Common myeloid progenitor, CD34-positive (primary cell): Measurements from ENCODE around the gene CACNB4.
"Not testable (repeated sequence)": the region's sequence is repeated elsewhere in the genome, so short reads cannot be mapped to it uniquely, and the experiment has no call there.

Source experiments
- CTCF ChIA-PET: fragments of 350-600 bp; sonication (Branson Sonifier 250); formaldehyde crosslinking; loops from one replicate; lab custom pipeline; 2021; ENCODE audit warnings: antibody characterized with exemption; lab: Charles Lee
- POLR2A ChIA-PET: fragments of 350-600 bp; sonication (Branson Sonifier 250); formaldehyde crosslinking; loops from one replicate; lab custom pipeline; 2021; ENCODE audit warnings: antibody characterized with exemption; lab: Charles Lee
- DNase-seq, 3 donors: peaks; one replicate each; pipeline versions ENCODE4 v3.0.0 to v3.0.0-alpha.2; 2013
- H3K27ac ChIP-seq, 2 experiments: 1 replicate in 1 of 2; 2 replicates in 1 of 2; pipeline ENCODE4 v1.7.0; 2013; ENCODE audit warnings: inconsistent platforms in 2 of 2, low read length in 2 of 2, mild to moderate bottlenecking in 2 of 2, low read depth in 1 of 2, moderate library complexity in 1 of 2; ENCODE audit not compliant: severe bottlenecking in 2 of 2, insufficient read depth in 1 of 2, poor library complexity in 1 of 2
- H3K27me3 ChIP-seq, 5 experiments: replicated peaks in 2 of 5; 1 replicate in 3 of 5; 2 replicates in 2 of 5; pipeline versions ENCODE4 v1.6.1 to v1.7.0; 2013; ENCODE audit warnings: low read length in 4 of 5, mild to moderate bottlenecking in 2 of 5, moderate library complexity in 2 of 5, inconsistent platforms in 1 of 5; ENCODE audit not compliant: insufficient read depth in 5 of 5, control insufficient read depth in 4 of 5
- H3K36me3 ChIP-seq, 4 experiments: 1 replicate in 2 of 4; 2 replicates in 2 of 4; pipeline versions ENCODE4 v1.6.1 to v1.7.0; 2013; ENCODE audit warnings: low read length in 3 of 4, control low read depth in 1 of 4, mild to moderate bottlenecking in 1 of 4; ENCODE audit not compliant: control insufficient read depth in 4 of 4, insufficient read depth in 4 of 4
- H3K4me1 ChIP-seq, 4 experiments: 1 replicate in 3 of 4; 2 replicates in 1 of 4; pipeline versions ENCODE4 v1.6.1 to v1.7.1; 2013; ENCODE audit warnings: low read length in 3 of 4, mild to moderate bottlenecking in 3 of 4, control low read depth in 1 of 4, inconsistent platforms in 1 of 4, moderate library complexity in 1 of 4; ENCODE audit not compliant: control insufficient read depth in 4 of 4, insufficient read depth in 4 of 4; ENCODE audit errors: control extremely low read depth in 1 of 4
- H3K4me3 ChIP-seq, 7 experiments: 1 replicate in 4 of 7; 2 replicates in 3 of 7; pipeline versions ENCODE4 v1.5.1 to v1.7.0; 2013; ENCODE audit warnings: mild to moderate bottlenecking in 7 of 7, low read length in 6 of 7, moderate library complexity in 6 of 7, inconsistent platforms in 2 of 7, low read depth in 2 of 7, control low read depth in 1 of 7; ENCODE audit not compliant: insufficient read depth in 4 of 7, control insufficient read depth in 1 of 7; ENCODE audit errors: extremely low read depth in 1 of 7
- H3K9me3 ChIP-seq, 5 experiments: 1 replicate in 4 of 5; 2 replicates in 1 of 5; pipeline versions ENCODE4 v1.6.1 to v1.7.1; 2013; ENCODE audit warnings: low read length in 4 of 5, mild to moderate bottlenecking in 2 of 5, inconsistent platforms in 1 of 5, low read depth in 1 of 5, moderate library complexity in 1 of 5; ENCODE audit not compliant: control insufficient read depth in 4 of 5, insufficient read depth in 2 of 5; ENCODE audit errors: control extremely low read depth in 1 of 5
- WGBS: methylation state at CpG from one replicate; pipeline ENCODE4 v1.1.5; 2013; ENCODE audit not compliant: insufficient coverage; 5-methylcytosine and 5-hydroxymethylcytosine counted together

CACNB4 gene

GRCh38 chr2:152025678-152026287, 73.1 kb downstream of the CACNB4 start:
- peak overlapping the region in 6 of 7 experiments; percentile 38 to 76 (median 59) for H3K4me3 ChIP-seq
- POLR2A ChIA-PET, result no interaction called here
- H3K27me3 ChIP-seq, result no peaks in the 10 kb centered on the region

GRCh38 chr2:152024477-152024876, 74.4 kb downstream of the CACNB4 start:
- no peak overlapping the region for H3K27ac ChIP-seq
- POLR2A ChIA-PET, result no interaction called here
- H3K9me3 ChIP-seq, result no peaks in the 10 kb centered on the region
- 100% methylated on average over 2 of the region's 2 CpGs for WGBS
- no peak overlapping the region for H3K4me3 ChIP-seq
- H3K27me3 ChIP-seq, result no peaks in the 10 kb centered on the region
- CTCF ChIA-PET, result interaction anchor here (0.7 to 2.7 kb wide), 14 partner anchors 8 to 612 kb away, joined by 3 to 19 read pairs (median 6); no protein-coding TSS in a partner anchor
- H3K4me1 ChIP-seq, result peaks cover 3 to 19% (median 8%) of the 10 kb centered on the region in 4 experiments
- no peak for DNase-seq
- no peaks in the 10 kb centered on the region for H3K36me3 ChIP-seq

More at GRCh38 chr2:152025678-152026287, 73.1 kb downstream of the CACNB4 start:
- H3K36me3 ChIP-seq, result no peaks in the 10 kb centered on the region
- no peaks in the 10 kb centered on the region for H3K9me3 ChIP-seq
- peak; percentile 80 to 89 (median 86) for DNase-seq
- no peak overlapping the region for H3K27ac ChIP-seq
- 22% methylated on average over 13 of the region's 15 CpGs for WGBS
- peaks cover 3 to 22% (median 9%) of the 10 kb centered on the region in 4 experiments for H3K4me1 ChIP-seq
- CTCF ChIA-PET, result interaction anchor here (0.6 to 2.7 kb wide), 30 partner anchors 9 to 737 kb away, joined by 3 to 19 read pairs (median 4); no protein-coding TSS in a partner anchor

GRCh38 chr2:152022090-152022489, 76.8 kb downstream of the CACNB4 start:
- Histone ChIP-seq H3K9me3 (no peaks in the 10 kb centered on the region), H3K27me3 (no peaks in the 10 kb centered on the region), H3K27ac (no peak overlapping the region), H3K4me3 (no peak overlapping the region), H3K36me3 (no peaks in the 10 kb centered on the region), H3K4me1 (peaks cover 3 to 12% (median 6%) of the 10 kb centered on the region in 4 experiments)
- no peak for DNase-seq
- 100% methylated on average over 1 of the region's 3 CpGs for WGBS
- CTCF ChIA-PET, result no interaction called here
- POLR2A ChIA-PET, result interaction anchor here (0.7 kb wide), 1 partner anchor 47 kb away, joined by 3 read pairs; no protein-coding TSS in a partner anchor

- H3K9me3 ChIP-seq, H3K4me3 ChIP-seq, H3K4me1 ChIP-seq, H3K27ac ChIP-seq, DNase-seq, POLR2A ChIA-PET, CTCF ChIA-PET, H3K36me3 ChIP-seq, H3K27me3 ChIP-seq: not testable (repeated sequence)
- WGBS, result 96% methylated on average over 7 of the region's 11 CpGs
Measured at GRCh38 chr2:152021001-152021400, 77.8 kb downstream of the CACNB4 start.

DNA sequence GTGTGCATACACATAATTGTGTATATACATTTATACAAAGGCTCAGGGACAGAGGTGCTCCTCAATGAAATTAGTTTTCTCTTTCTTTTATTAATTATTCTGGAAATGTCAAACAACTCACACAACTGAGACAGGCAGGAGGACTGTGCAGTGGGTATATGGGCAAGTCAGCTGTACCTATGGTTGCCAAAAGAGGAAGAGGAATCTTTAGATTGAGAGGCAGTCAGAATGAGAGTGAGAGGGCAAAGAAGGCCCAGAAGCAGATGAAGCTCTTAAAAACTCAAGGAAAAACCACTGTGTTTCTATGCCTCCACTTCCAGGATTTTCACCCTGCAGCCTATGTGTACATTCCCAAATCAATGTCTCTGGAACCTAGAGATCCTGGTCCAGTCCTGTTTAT, 79.1 kb downstream of the CACNB4 start:
- no peaks in the 10 kb centered on the region for H3K27me3 ChIP-seq
- no peak overlapping the region for H3K27ac ChIP-seq
- POLR2A ChIA-PET, result no interaction called here
- no peak for DNase-seq
- H3K9me3 ChIP-seq, result no peaks in the 10 kb centered on the region
- no peak overlapping the region for H3K4me3 ChIP-seq
- H3K36me3 ChIP-seq, result no peaks in the 10 kb centered on the region
- no peaks in the 10 kb centered on the region for H3K4me1 ChIP-seq
- CTCF ChIA-PET, result interaction anchor here (1.0 to 3.4 kb wide), 3 partner anchors 9 to 22 kb away, joined by 3 to 11 read pairs (median 3); no protein-coding TSS in a partner anchor

- H3K36me3 ChIP-seq, result no peaks in the 10 kb centered on the region
- no peak for DNase-seq
- CTCF ChIA-PET, result interaction anchor here (1.5 to 3.4 kb wide), 2 partner anchors 9 to 19 kb away, joined by 6 to 11 read pairs; no protein-coding TSS in a partner anchor
- no peak overlapping the region for H3K4me3 ChIP-seq
- no peaks in the 10 kb centered on the region for H3K4me1 ChIP-seq
- H3K9me3 ChIP-seq, result no peaks in the 10 kb centered on the region
- 80% methylated on average over 5 of the region's 7 CpGs for WGBS
- H3K27ac ChIP-seq, result no peak overlapping the region
- POLR2A ChIA-PET, result no interaction called here
- H3K27me3 ChIP-seq, result no peaks in the 10 kb centered on the region
Measured at GRCh38 chr2:152016181-152017120, 82.4 kb downstream of the CACNB4 start.
